Mesendoderm (in vitro differentiated cells): ENCODE measurements around the gene APC2.
"Not testable (repeated sequence)": the region's sequence is repeated elsewhere in the genome, so short reads cannot be mapped to it uniquely, and the experiment has no call there.

Experiments used
- DNase-seq: peaks from one replicate; pipeline ENCODE4 v3.0.0; 2013
- H2AK5ac ChIP-seq: 2 replicates; pipeline ENCODE4 v1.6.1; 2013; ENCODE audit warnings: low read length, inconsistent platforms
- H2BK120ac ChIP-seq: 2 replicates; pipeline ENCODE4 v1.6.1; 2013; ENCODE audit warnings: low read depth, mild to moderate bottlenecking, low read length, moderate library complexity, mixed read lengths
- H2BK15ac ChIP-seq: replicated peaks from 2 replicates; pipeline ENCODE4 v1.6.1; 2013; ENCODE audit warnings: low read depth, mild to moderate bottlenecking, moderate library complexity
- H2BK5ac ChIP-seq: 2 replicates; pipeline ENCODE4 v1.6.1; 2013; ENCODE audit warnings: low read length, inconsistent platforms
- H3K18ac ChIP-seq: 2 replicates; pipeline ENCODE4 v1.6.1; 2013; ENCODE audit warnings: mild to moderate bottlenecking, low read length, mixed read lengths
- H3K23ac ChIP-seq: one replicate; pipeline ENCODE4 v1.6.1; 2013; ENCODE audit warnings: low read length
- H3K27ac ChIP-seq: 2 replicates; pipeline ENCODE4 v1.5.1; 2013; ENCODE audit warnings: low read depth, mild to moderate bottlenecking, inconsistent platforms, low read length, moderate library complexity
- H3K27me3 ChIP-seq: 2 replicates; pipeline ENCODE4 v1.6.1; 2013; ENCODE audit warnings: low read length, control low read depth, mild to moderate bottlenecking, inconsistent platforms; ENCODE audit not compliant: insufficient read depth, poor library complexity
- H3K36me3 ChIP-seq: 2 replicates; pipeline ENCODE4 v1.6.1; 2013; ENCODE audit warnings: low read length, inconsistent platforms; ENCODE audit not compliant: control insufficient read depth, insufficient read depth
- H3K4ac ChIP-seq: one replicate; pipeline ENCODE4 v1.6.1; 2013; ENCODE audit warnings: low read depth, mild to moderate bottlenecking, low read length, moderate library complexity
- H3K4me1 ChIP-seq: 2 replicates; pipeline ENCODE4 v1.6.1; 2013; ENCODE audit warnings: low read depth, low read length, inconsistent platforms; ENCODE audit not compliant: control insufficient read depth
- H3K4me2 ChIP-seq: 2 replicates; pipeline ENCODE4 v1.6.1; 2013; ENCODE audit warnings: low read length
- H3K4me3 ChIP-seq: 2 replicates; pipeline ENCODE4 v1.5.1; 2013; ENCODE audit warnings: mild to moderate bottlenecking, low read length
- H3K56ac ChIP-seq: one replicate; pipeline ENCODE4 v1.6.1; 2013; ENCODE audit warnings: low read length
- H3K79me1 ChIP-seq: 2 replicates; pipeline ENCODE4 v1.6.1; 2013; ENCODE audit warnings: low read length, inconsistent platforms
- H3K79me2 ChIP-seq: 2 replicates; pipeline ENCODE4 v1.6.1; 2013; ENCODE audit warnings: mild to moderate bottlenecking, low read length; ENCODE audit not compliant: control insufficient read depth, insufficient read depth
- H3K9ac ChIP-seq: 2 replicates; pipeline ENCODE4 v1.6.1; 2013; ENCODE audit warnings: low read length, inconsistent platforms
- H4K5ac ChIP-seq: one replicate; pipeline ENCODE4 v1.6.1; 2013; ENCODE audit warnings: low read length
- H4K8ac ChIP-seq: one replicate; pipeline ENCODE4 v1.6.1; 2013; ENCODE audit warnings: low read depth, mild to moderate bottlenecking, control low read depth, low read length, moderate library complexity
- WGBS: extraction: QIAGEN DNeasy Blood & Tissue Kit; methylation state at CpG from one replicate; pipeline ENCODE4 v1.1.7; 2013; ENCODE audit warnings: low lambda C conversion rate, missing lambda C conversion rate; ENCODE audit not compliant: insufficient coverage; ENCODE audit errors: extremely low coverage; 5-methylcytosine and 5-hydroxymethylcytosine counted together

The APC2 gene

DNA sequence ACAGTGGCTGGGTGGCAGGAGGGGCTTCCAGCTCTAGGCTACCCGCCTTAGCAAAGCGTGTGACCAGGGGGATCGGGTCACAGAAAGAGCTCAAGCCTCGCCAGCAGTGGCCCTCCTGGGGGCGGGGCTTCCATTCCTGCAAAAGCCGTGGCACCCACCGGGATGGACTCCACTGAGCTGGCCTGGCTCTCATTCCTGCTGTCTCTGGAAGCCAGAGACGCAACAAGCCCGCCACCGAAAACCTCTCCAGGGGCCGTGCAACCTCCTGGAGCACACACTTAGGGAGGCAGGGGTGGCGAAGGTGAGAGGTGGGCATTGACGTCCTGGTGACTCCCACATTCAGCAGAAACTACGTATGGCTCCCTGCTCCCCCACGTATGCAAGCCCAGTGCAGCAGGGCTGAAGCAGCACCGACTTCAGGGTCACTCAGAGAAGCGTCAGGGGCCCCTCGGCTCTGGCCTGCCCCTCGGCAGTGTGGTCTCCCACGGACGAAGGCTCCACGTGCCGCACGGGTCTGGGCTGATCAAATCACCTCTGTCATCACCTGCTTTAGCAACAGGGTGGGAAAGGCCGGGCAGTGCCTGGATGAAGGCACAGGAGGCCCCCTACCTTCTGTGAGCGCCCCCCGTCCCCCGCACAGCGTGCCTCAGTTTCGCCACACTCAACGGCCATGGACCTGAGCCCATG lies 26.0 kb downstream of the APC2 start:
- no peaks in the 10 kb centered on the region for H3K27me3 ChIP-seq
- DNase-seq = no peak
- H4K8ac ChIP-seq = no peak overlapping the region
- H2BK15ac ChIP-seq = no peak overlapping the region
- no peaks in the 10 kb centered on the region for H3K36me3 ChIP-seq
- H3K4ac ChIP-seq = no peak overlapping the region
- no peak overlapping the region for H3K18ac ChIP-seq
- H2BK120ac ChIP-seq = no peak overlapping the region
- H3K27ac ChIP-seq = no peak overlapping the region
- no peak overlapping the region for H2BK5ac ChIP-seq
- no peak overlapping the region for H3K56ac ChIP-seq
- H3K4me1 ChIP-seq = no peaks in the 10 kb centered on the region
- no peak overlapping the region for H3K4me2 ChIP-seq
- no peak overlapping the region for H3K9ac ChIP-seq
- peaks cover 2% of the 10 kb centered on the region for H3K79me2 ChIP-seq
- H4K5ac ChIP-seq = no peak overlapping the region
- peaks cover 6% of the 10 kb centered on the region for H3K79me1 ChIP-seq
- H3K4me3 ChIP-seq = no peak overlapping the region
- H3K23ac ChIP-seq = no peak overlapping the region
- H2AK5ac ChIP-seq = no peak overlapping the region
- WGBS = no CpG with 5 or more reads among the region's 31 CpGs

- H2AK5ac ChIP-seq, H3K27ac ChIP-seq, H3K79me1 ChIP-seq, H2BK120ac ChIP-seq, H3K4me1 ChIP-seq, H4K8ac ChIP-seq, H2BK15ac ChIP-seq, H3K79me2 ChIP-seq, H3K4me3 ChIP-seq, H3K18ac ChIP-seq, H2BK5ac ChIP-seq, H3K4ac ChIP-seq, H3K56ac ChIP-seq, H4K5ac ChIP-seq, H3K36me3 ChIP-seq, H3K4me2 ChIP-seq, DNase-seq, H3K27me3 ChIP-seq, H3K9ac ChIP-seq, H3K23ac ChIP-seq: not testable (repeated sequence)
- no CpG with 5 or more reads among the region's 9 CpGs for WGBS
Observed at GRCh38 chr19:1477056-1477455, 27.1 kb downstream of the APC2 start.

DNA sequence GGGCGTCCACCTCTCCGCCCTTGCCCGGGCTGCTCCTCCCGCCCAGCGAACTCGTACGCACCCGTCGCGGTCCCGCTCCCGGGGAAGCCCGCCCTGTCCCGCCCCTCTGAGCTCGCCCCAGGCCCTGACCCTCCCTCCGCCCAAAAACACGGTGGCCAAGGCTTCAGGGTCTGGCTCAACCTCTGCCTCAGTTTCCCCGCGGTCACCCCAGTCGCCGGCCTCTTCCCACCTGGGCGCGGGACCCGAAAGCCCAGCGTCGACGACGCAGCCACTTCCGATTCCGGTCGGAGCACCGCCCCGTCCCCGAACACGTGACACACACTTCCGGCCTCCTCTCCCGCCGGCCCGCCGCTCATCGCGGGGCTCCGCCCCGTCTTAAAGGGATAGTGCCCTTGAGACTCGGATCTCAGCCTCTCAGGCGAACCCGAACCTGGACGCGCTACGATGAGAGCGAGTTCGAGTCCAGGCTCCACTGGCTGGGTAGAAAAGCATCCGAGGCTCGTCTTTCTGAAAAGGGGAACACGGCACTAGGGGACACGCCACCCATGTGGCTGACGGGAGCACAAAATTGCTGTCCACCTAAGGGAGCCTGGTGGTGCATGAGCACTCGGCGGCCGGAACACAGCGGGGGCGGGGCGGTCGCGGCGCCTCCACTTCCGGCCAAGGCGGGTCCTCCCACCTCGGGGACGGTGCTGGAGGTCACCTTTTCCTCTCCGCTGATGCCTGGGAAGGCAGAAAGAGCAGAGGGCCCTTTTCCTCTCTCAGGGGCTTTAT lies 29.2 kb downstream of the APC2 start, which contains the start of gene C19orf25:
C19orf25 (minus strand) TSS at position 282 of the 774 bp plus-strand sequence. CDS start 312 bp downstream, outside the sequence.
- Histone ChIP-seq H4K5ac (no peak within 1 kb of the TSS), H2AK5ac (no peak within 1 kb of the TSS), H3K79me2 (peaks cover 2% of the 10 kb centered on the region), H3K23ac (no peak within 1 kb of the TSS), H3K36me3 (no peaks in the 10 kb centered on the region), H2BK5ac (no peak within 1 kb of the TSS), H3K27ac (peak within 1 kb of the TSS; percentile 33), H3K18ac (peak within 1 kb of the TSS; percentile 35), H3K4me3 (peak within 1 kb of the TSS; percentile 84), H3K27me3 (no peaks in the 10 kb centered on the region), H3K4ac (peak within 1 kb of the TSS; percentile 39), H3K9ac (peak within 1 kb of the TSS; percentile 95), H3K79me1 (peaks cover 6% of the 10 kb centered on the region), H2BK15ac (no peak within 1 kb of the TSS), H3K56ac (peak within 1 kb of the TSS; percentile 93), H3K4me2 (peak within 1 kb of the TSS; percentile 61), H2BK120ac (no peak within 1 kb of the TSS), H4K8ac (no peak within 1 kb of the TSS), H3K4me1 (no peaks in the 10 kb centered on the region)
- peak; percentile 97 for DNase-seq
- no CpG with 5 or more reads among the region's 71 CpGs for WGBS

DNA sequence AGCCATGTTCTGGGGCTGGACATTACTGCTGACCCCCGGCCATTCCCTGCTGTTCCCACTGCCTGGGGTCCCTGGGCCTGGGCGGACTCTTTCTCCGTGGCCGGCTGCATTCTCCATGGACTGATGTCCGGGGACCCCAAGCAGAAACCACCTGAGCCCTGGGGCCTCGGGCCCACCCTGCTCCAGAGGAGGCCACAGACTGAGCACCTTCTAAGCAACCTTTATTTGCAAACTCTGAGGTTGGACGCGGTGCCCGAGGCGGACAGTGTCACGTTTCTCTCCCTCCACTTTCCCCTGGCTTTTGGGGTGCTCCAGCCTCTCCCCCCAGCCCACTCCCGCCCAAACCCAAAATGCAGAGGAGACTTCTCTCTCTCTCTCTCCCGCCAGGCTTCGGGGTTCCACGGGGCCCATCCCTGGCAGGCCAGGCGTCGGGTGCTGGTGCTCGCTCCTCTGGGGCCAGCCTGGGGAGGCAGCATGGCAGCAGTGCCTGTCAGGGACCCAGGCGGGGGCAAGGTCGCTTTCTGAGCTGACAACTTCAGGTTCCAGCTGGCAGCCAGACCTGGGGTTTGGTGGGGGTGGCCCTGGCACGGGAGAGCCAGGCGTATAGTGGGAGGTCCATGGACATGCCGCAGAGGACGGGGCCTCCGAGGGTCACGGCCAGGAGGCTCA lies 31.4 kb downstream of the APC2 start:
- H3K9ac ChIP-seq = no peak overlapping the region
- H2BK15ac ChIP-seq = no peak overlapping the region
- no peak overlapping the region for H2BK120ac ChIP-seq
- no peak overlapping the region for H2AK5ac ChIP-seq
- H4K8ac ChIP-seq = no peak overlapping the region
- no peak overlapping the region for H3K23ac ChIP-seq
- H3K18ac ChIP-seq = no peak overlapping the region
- peaks cover 6% of the 10 kb centered on the region for H3K79me1 ChIP-seq
- no peaks in the 10 kb centered on the region for H3K36me3 ChIP-seq
- no peaks in the 10 kb centered on the region for H3K27me3 ChIP-seq
- no peaks in the 10 kb centered on the region for H3K4me1 ChIP-seq
- no peak overlapping the region for H3K4me2 ChIP-seq
- H3K56ac ChIP-seq = no peak overlapping the region
- H3K79me2 ChIP-seq = peaks cover 2% of the 10 kb centered on the region
- H3K27ac ChIP-seq = no peak overlapping the region
- no peak overlapping the region for H4K5ac ChIP-seq
- WGBS = no CpG with 5 or more reads among the region's 26 CpGs
- H2BK5ac ChIP-seq = no peak overlapping the region
- no peak for DNase-seq
- no peak overlapping the region for H3K4ac ChIP-seq
- no peak overlapping the region for H3K4me3 ChIP-seq

DNA sequence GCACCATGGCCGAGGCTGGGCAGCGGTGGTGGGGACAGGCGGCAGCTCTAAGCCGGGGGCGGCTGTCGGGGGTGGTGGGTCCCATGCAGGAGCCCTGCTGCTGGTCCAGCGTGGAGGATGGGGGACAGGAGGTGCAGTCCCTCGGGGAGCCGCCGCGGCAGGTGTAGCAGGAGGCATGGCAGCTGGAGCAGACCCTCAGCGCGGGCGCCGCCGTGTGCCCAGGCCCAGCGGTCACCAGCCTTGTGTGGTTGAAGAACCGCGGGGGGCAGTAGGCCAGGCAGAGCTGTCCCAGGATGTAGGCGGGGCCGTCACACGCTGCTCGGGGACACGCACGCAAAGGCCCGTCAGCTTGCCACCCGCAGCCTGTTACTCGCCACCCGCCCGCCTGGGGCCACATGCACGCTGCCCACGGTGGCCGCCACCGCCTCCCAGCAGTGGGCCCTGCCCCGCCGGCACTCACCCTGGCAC lies 32.0 kb downstream of the APC2 start:
- no peak overlapping the region for H3K4me3 ChIP-seq
- no peak for DNase-seq

More for the DNA sequence above, 32.0 kb downstream of the APC2 start:
- Histone ChIP-seq H3K79me1 (peaks cover 6% of the 10 kb centered on the region), H3K23ac (no peak overlapping the region), H2BK5ac (no peak overlapping the region), H3K18ac (no peak overlapping the region), H3K9ac (no peak overlapping the region), H3K4me2 (no peak overlapping the region), H4K5ac (no peak overlapping the region), H2BK15ac (no peak overlapping the region), H3K27me3 (no peaks in the 10 kb centered on the region), H2BK120ac (no peak overlapping the region), H3K27ac (no peak overlapping the region), H4K8ac (no peak overlapping the region), H3K36me3 (no peaks in the 10 kb centered on the region), H3K4ac (no peak overlapping the region), H2AK5ac (no peak overlapping the region), H3K79me2 (peaks cover 2% of the 10 kb centered on the region), H3K4me1 (no peaks in the 10 kb centered on the region), H3K56ac (no peak overlapping the region)
- no CpG with 5 or more reads among the region's 36 CpGs for WGBS
